ENCODE results near the gene LRRC30. TPM values are rescaled to one million over a fixed set of nuclear protein-coding genes. Genes with fewer than 3 reads are reported as not detected.

LRRC30 gene
- total RNA-seq, 2 donors from 2014 or later, result not detected

DNA sequence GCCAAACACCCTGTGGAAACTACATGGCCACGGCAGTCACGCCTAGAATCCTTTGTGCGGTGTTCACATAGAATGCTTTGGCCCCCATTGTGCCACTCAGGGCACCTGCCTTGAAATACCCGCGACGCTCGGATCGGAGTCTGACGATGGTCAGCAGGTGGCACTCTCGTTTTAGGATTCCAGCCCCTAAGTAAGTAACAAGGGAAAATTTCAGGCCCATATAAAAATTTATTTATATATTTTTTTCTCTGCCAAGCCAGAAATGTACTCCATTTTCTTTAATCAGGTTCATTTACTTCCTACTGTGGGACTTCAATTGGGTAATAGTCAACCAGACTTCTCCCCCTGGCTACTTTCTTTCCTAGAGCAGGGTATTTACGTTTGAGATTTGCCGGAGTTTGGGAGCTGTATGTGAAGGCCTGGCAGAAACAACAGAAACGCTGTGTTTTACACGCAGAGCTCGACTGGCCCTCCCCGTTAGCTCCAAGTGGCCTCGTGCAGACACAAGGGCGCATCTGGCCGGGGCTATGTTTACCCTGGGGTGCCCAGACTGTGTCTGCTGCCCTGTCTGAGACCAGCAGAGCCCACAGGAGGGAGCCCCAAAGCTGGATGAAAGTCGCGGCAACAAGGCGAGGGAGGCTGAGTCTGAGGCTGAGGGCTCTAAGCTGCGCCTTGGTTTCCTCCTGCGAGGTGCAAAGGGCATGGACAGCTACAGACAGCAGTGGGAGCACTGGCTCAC lies 41.6 kb downstream of the LRRC30 start:
- DNase-seq (ENCODE audit: low spot score), result peak; percentile 75
- H3K9me3 ChIP-seq, result no peaks in the 10 kb centered on the region
- H3K4me3 ChIP-seq, result peak overlapping the region in 1 of 2 donors; percentile 18
- H3K27me3 ChIP-seq, result no peaks in the 10 kb centered on the region
- no peaks in the 10 kb centered on the region for H3K36me3 ChIP-seq
- H3K4me1 ChIP-seq, result peaks cover 0 to 15% of the 10 kb centered on the region in 2 donors
- peak; percentile 33 to 72 for TF ChIP-seq CTCF (IDR thresholded peaks at IDR 0.05)
- H3K27ac ChIP-seq, result peak overlapping the region; percentile 70 to 72

GRCh38 chr18:7273301-7273921 lies 42.5 kb downstream of the LRRC30 start:
- Histone ChIP-seq H3K27ac (peak overlapping the region; percentile 70 to 72), H3K27me3 (no peaks in the 10 kb centered on the region), H3K4me1 (peaks cover 0 to 15% of the 10 kb centered on the region in 2 donors), H3K36me3 (no peaks in the 10 kb centered on the region), H3K4me3 (peak overlapping the region in 1 of 2 donors; percentile 0), H3K9me3 (no peaks in the 10 kb centered on the region)
- no peak for TF ChIP-seq CTCF (IDR thresholded peaks at IDR 0.05)
- peak; percentile 91 for DNase-seq (ENCODE audit: low spot score)

DNA sequence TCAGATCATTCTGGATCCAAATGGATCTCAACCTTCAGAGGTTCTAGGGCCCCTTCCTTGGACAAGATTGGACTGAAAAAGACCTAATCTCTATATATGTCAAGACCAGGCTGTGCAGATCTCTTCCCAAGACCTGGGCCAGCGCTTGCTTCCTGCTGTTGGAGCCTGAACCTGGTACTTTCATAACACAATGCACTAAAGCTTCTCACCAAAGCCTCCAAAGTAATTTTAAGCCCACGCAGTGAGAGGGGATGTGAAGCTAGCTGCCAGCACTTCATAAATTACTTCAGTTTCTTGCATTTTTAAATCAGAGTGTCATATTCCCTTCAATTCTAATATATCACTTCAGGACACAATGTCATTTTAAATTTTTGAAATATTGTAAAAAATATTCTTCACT lies 50.7 kb downstream of the LRRC30 start:
- H3K4me1 ChIP-seq, result no peaks in the 10 kb centered on the region
- H3K27me3 ChIP-seq, result no peaks in the 10 kb centered on the region
- no peak overlapping the region for H3K4me3 ChIP-seq
- no peaks in the 10 kb centered on the region for H3K9me3 ChIP-seq
- TF ChIP-seq CTCF (IDR thresholded peaks at IDR 0.05), result no peak
- no peaks in the 10 kb centered on the region for H3K36me3 ChIP-seq
- no peak overlapping the region for H3K27ac ChIP-seq
- no peak for DNase-seq (ENCODE audit: low spot score)

Other genes starting within 250 kb of the LRRC30 start
- 1 to 10 TPM in 1 of 2 donors, under 1 TPM in 1; 0.15 to 1.1 TPM for gene LAMA1, start 113.3 kb upstream of the LRRC30 start, total RNA-seq